OCI-LY7 (cell line): ENCODE data around the gene SORCS3. TPM values are rescaled to one million over a fixed set of nuclear protein-coding genes. Genes with fewer than 3 reads are reported as not detected.
"Not testable (repeated sequence)": the region's sequence is repeated elsewhere in the genome, so short reads cannot be mapped to it uniquely, and the experiment has no call there.

Experiments used
- BruUV-seq: library from RNA; stranded (reverse); fragments of 400-500 nt; replicated peaks from 2 replicates; lab custom pipeline; 2021; lab: Mats Ljungman, UMichigan
- CTCF ChIA-PET: fragments of 300-600 bp; sonication (Branson Sonifier 250); formaldehyde crosslinking; loops from one replicate; lab custom pipeline; 2022; ENCODE audit warnings: antibody characterized with exemption; ENCODE audit not compliant: unreplicated experiment; lab: Charles Lee
- POLR2A ChIA-PET: fragments of 300-600 bp; sonication (Branson Sonifier 250); formaldehyde crosslinking; loops from one replicate; lab custom pipeline; 2022; ENCODE audit warnings: antibody characterized with exemption; lab: Charles Lee
- DNase-seq: peaks from one replicate; pipeline ENCODE4 v3.0.0-alpha.2; 2015; ENCODE audit warnings: low spot score
- H2AFZ ChIP-seq: fragments of 200-600 bp; sonication (generic), shearing (Covaris generic); 2 replicates; pipeline ENCODE4 v1.6.1; 2014; ENCODE audit warnings: mild to moderate bottlenecking, antibody characterized with exemption, low read length, moderate library complexity
- H3K27ac ChIP-seq: fragments of 200-600 bp; sonication (generic); 2 replicates; pipeline ENCODE4 v1.5.1; 2014; ENCODE audit warnings: mixed run types, low read depth, mild to moderate bottlenecking, moderate library complexity, low read length, inconsistent platforms; ENCODE audit not compliant: poor library complexity, severe bottlenecking
- H3K36me3 ChIP-seq: fragments of 200-600 bp; sonication (generic); 2 replicates; pipeline ENCODE4 v1.6.1; 2014; ENCODE audit warnings: mild to moderate bottlenecking, antibody characterized with exemption, low read length, moderate library complexity, mixed read lengths; ENCODE audit not compliant: insufficient read depth
- H3K4me1 ChIP-seq: fragments of 200-600 bp; sonication (generic); 2 replicates; pipeline ENCODE4 v1.5.1; 2014; ENCODE audit warnings: mild to moderate bottlenecking, low read length; ENCODE audit not compliant: insufficient read depth, poor library complexity, severe bottlenecking
- H3K4me2 ChIP-seq: fragments of 200-600 bp; sonication (generic); 2 replicates; pipeline ENCODE4 v1.6.1; 2014; ENCODE audit warnings: mild to moderate bottlenecking, low read length
- H3K4me3 ChIP-seq: fragments of 200-600 bp; sonication (generic); 2 replicates; pipeline ENCODE4 v1.5.1; 2014; ENCODE audit warnings: mild to moderate bottlenecking, low read depth, low read length; ENCODE audit not compliant: poor library complexity, severe bottlenecking
- H3K79me2 ChIP-seq: fragments of 200-600 bp; sonication (generic); 2 replicates; pipeline ENCODE4 v1.6.1; 2016; ENCODE audit warnings: low read depth, mild to moderate bottlenecking, low read length, moderate library complexity, mixed read lengths; ENCODE audit not compliant: insufficient read depth
- H3K9me2 ChIP-seq: fragments of 200-600 bp; sonication (generic); 2 replicates; pipeline ENCODE4 v1.6.1; 2016; ENCODE audit warnings: mild to moderate bottlenecking, low read length, mixed read lengths; ENCODE audit not compliant: insufficient read depth
- H3K9me3 ChIP-seq: fragments of 200-600 bp; sonication (generic); 2 replicates; pipeline ENCODE4 v1.6.1; 2014; ENCODE audit warnings: mild to moderate bottlenecking, mixed run types, low read length, mixed read lengths
- H4K20me1 ChIP-seq: fragments of 200-600 bp; sonication (generic); 2 replicates; pipeline ENCODE4 v1.6.1; 2014; ENCODE audit warnings: mild to moderate bottlenecking, antibody characterized with exemption, low read length, moderate library complexity, mixed read lengths; ENCODE audit not compliant: insufficient read depth
- EZH2phosphoT487 ChIP-seq: fragments of 200-600 bp; sonication (generic); IDR thresholded peaks from 2 replicates; pipeline ENCODE4 v1.6.1; 2018; ENCODE audit warnings: low read depth, borderline replicate concordance, mild to moderate bottlenecking, mixed run types, antibody characterized with exemption, low read length, moderate library complexity, mixed read lengths
- intact Hi-C: fragments of 100-400 bp; cut with micrococcal nuclease; formaldehyde crosslinking; loops from one replicate; pipeline ENCODE4 v1.10.0; 2022; ENCODE audit not compliant: unreplicated experiment
- total RNA-seq, 2 experiments: library from RNA; depleted of rRNA in 1 of 2; stranded (reverse); fragments of >200 nt in 1 of 2; shearing (Covaris generic) in 1 of 2; gene quantifications; 2 replicates each; pipeline ENCODE4 v1.2.3, GENCODE V29; 2014 to 2022
- TF ChIP-seq, protein P1 (sequence below): fragments of 200-600 bp; sonication (generic); conservative IDR thresholded peaks from 2 replicates; pipeline ENCODE4 v1.5.1; 2014; ENCODE audit warnings: mild to moderate bottlenecking, antibody characterized with exemption, low read length, moderate library complexity, mixed read lengths

SORCS3 gene
- total RNA-seq, 2 experiments from 2014 or later, result not detected

DNA sequence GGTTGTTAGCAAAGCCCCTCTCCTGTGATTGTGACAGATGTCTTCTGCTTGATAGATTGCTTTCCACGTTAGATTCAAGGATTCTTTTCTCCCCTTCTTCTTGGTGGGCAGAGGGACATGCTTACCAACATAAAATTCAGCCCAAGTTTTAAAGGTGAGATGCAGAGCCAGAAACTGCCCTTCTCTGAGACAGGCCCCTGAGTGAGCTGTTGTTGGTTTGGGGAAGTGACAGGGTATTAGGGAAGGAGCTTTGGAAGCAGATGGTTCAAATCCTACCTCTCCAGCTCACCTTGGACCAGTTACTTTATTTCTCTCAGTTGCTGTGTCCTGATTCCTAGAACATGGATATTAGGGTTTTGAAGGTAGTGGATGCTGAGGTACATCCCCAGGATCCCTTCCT, 53.0 kb downstream of the SORCS3 start:
- no peaks in the 10 kb centered on the region for H4K20me1 ChIP-seq

DNA sequence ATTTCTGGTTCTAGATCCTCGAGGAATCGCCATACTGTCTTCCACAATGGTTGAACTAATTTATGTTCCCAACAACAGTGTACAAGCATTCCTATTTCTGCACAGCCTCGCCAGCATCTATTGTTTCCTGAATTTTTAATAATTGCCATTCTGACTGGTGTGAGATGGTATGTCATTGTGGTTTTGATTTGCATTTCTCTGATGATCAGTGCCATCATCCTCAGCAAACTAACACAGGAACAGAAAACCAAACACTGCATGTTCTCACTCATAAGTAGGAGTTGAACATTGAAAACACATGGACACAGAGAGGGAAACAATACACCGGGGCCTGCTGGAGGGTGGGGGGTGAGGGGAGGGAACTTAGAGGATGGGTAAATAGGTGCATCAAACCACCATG, 62.2 kb downstream of the SORCS3 start:
- POLR2A ChIA-PET, result interaction anchor here (0.7 kb wide), 1 partner anchor 31 kb away, joined by 4 read pairs; no protein-coding TSS in a partner anchor

More for the DNA sequence above, 53.0 kb downstream of the SORCS3 start:
- CTCF ChIA-PET, result no interaction called here
- no peaks in the 10 kb centered on the region for H3K9me3 ChIP-seq
- H3K4me3 ChIP-seq, result no peak overlapping the region
- TF ChIP-seq EZH2phosphoT487, result no peak
- TF ChIP-seq, protein P1, sequence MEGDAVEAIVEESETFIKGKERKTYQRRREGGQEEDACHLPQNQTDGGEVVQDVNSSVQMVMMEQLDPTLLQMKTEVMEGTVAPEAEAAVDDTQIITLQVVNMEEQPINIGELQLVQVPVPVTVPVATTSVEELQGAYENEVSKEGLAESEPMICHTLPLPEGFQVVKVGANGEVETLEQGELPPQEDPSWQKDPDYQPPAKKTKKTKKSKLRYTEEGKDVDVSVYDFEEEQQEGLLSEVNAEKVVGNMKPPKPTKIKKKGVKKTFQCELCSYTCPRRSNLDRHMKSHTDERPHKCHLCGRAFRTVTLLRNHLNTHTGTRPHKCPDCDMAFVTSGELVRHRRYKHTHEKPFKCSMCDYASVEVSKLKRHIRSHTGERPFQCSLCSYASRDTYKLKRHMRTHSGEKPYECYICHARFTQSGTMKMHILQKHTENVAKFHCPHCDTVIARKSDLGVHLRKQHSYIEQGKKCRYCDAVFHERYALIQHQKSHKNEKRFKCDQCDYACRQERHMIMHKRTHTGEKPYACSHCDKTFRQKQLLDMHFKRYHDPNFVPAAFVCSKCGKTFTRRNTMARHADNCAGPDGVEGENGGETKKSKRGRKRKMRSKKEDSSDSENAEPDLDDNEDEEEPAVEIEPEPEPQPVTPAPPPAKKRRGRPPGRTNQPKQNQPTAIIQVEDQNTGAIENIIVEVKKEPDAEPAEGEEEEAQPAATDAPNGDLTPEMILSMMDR, result no peak
- H3K79me2 ChIP-seq, result no peaks in the 10 kb centered on the region
- no peak overlapping the region for H3K27ac ChIP-seq
- no TSS peak for BruUV-seq
- H2AFZ ChIP-seq, result no peak overlapping the region
- H3K9me2 ChIP-seq, result no peaks in the 10 kb centered on the region
- intact Hi-C loops, result no loop called here
- DNase-seq, result no peak
- POLR2A ChIA-PET, result interaction anchor here (0.6 kb wide), 1 partner anchor 13 kb away, joined by 3 read pairs; no protein-coding TSS in a partner anchor
- H3K4me1 ChIP-seq, result no peaks in the 10 kb centered on the region
- H3K36me3 ChIP-seq, result no peaks in the 10 kb centered on the region
- no peak overlapping the region for H3K4me2 ChIP-seq

DNA sequence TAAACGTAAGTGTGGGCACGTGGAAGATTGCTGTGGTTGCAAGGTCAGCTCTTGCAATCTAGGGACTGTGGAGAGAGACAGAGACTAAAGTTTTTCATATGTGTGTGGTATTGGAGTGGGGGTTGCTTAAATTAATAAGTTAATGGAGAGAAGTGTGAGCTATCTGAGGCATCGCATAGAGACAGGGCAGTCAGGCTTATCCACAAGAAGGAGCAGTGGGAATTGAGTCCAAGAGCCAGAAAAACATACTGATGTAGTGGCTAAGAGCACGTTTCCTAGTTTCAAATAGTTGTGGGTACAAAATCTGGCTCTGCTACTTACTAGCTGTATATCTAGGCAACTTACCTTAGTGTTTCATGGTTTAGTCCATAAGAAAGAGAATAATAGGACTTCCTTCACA, 65.8 kb downstream of the SORCS3 start:
- H3K4me3 ChIP-seq, result no peak overlapping the region
- ChIA-PET POLR2A (interaction anchor here (0.5 kb wide), 1 partner anchor 1792 kb away, joined by 3 read pairs; no protein-coding TSS in a partner anchor), CTCF (interaction anchor here (1.0 kb wide), 1 partner anchor 15 kb away, joined by 3 read pairs; no protein-coding TSS in a partner anchor)
- H3K9me2 ChIP-seq, result no peaks in the 10 kb centered on the region
- no peaks in the 10 kb centered on the region for H3K9me3 ChIP-seq
- no peaks in the 10 kb centered on the region for H3K36me3 ChIP-seq
- no peaks in the 10 kb centered on the region for H4K20me1 ChIP-seq
- H3K79me2 ChIP-seq, result no peaks in the 10 kb centered on the region
- no peaks in the 10 kb centered on the region for H3K4me1 ChIP-seq
- BruUV-seq, result no TSS peak
- H2AFZ ChIP-seq, result no peak overlapping the region
- TF ChIP-seq EZH2phosphoT487, result no peak
- TF ChIP-seq, protein P1, result no peak
- no peak overlapping the region for H3K4me2 ChIP-seq
- no peak overlapping the region for H3K27ac ChIP-seq
- no peak for DNase-seq
- intact Hi-C loops, result no loop called here

More for the DNA sequence above, 62.2 kb downstream of the SORCS3 start:
- H3K9me2 ChIP-seq, BruUV-seq, H3K27ac ChIP-seq, intact Hi-C loops, H3K4me2 ChIP-seq, H3K4me3 ChIP-seq, H3K36me3 ChIP-seq, CTCF ChIA-PET, H2AFZ ChIP-seq, H4K20me1 ChIP-seq, H3K9me3 ChIP-seq, DNase-seq, H3K79me2 ChIP-seq, H3K4me1 ChIP-seq: not testable (repeated sequence)
